Measurements from ENCODE around the gene CHRM5.

DNA sequence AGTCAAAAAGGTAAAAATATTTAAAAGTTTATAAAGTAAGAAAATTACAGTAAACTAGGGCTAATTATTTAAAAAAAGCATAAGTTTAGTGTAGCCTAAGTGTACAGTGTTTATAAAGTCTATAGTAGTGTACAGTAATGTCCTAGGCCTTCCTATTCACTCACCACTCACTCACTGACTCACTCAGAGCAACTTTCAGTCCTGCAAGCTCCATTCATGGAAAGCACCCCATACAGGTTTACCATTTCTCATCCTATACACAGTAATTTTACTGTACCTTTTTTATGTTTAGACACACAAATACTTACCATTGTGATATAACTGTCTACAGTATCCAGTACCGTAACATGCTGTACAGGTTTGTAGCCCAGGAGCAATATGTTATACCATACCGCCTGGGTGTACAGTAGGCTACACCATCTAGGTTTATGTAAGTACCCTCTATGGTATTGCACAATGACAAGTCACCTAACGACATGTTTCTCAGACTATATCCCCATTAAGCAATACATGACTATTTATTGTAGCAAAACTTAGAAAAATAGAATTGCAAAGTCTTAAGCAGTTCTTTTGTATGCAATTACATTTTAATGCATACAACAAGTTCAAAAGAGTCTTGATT lies 51.2 kb downstream of the CHRM5 start:
- TF ChIP-seq POLR2AphosphoS5 (IDR thresholded peaks at IDR 0.05; ENCODE audit: low read depth, low read length): no peak
- no peak for TF ChIP-seq CTCF (IDR thresholded peaks at IDR 0.05)
